A549 (cell line): ENCODE results near the gene RRAS.

Experiments used
- PHF8 ChIP-seq: fragments of 200-600 bp; sonication (generic); IDR thresholded peaks from 2 replicates; pipeline ENCODE4 v1.6.1; 2016; ENCODE audit warnings: low read depth, mild to moderate bottlenecking, antibody characterized with exemption, moderate library complexity, borderline replicate concordance
- POLR2AphosphoS2 ChIP-seq: conservative IDR thresholded peaks from 2 replicates; pipeline ENCODE4 v1.6.1; 2012; ENCODE audit warnings: low read length, improper control_type of control experiment, inconsistent platforms
- RAD21 ChIP-seq, 2 experiments: fragments of >200 bp in 1 of 2; sonication (Bioruptor Twin) in 1 of 2; formaldehyde crosslinking in 1 of 2; IDR thresholded peaks in 1 of 2; conservative IDR thresholded peaks in 1 of 2; 2 replicates in 1 of 2; 3 replicates in 1 of 2; pipeline ENCODE4 v1.6.1; 2012 to 2018; ENCODE audit warnings: inconsistent platforms in 1 of 2
- SREBF2 ChIP-seq: fragments of 450-650 bp; IDR thresholded peaks from 2 replicates; pipeline ENCODE4 v1.6.1; 2014; ENCODE audit warnings: mild to moderate bottlenecking, moderate library complexity
- TF ChIP-seq, protein P1 (sequence below): fragments of >200 bp; sonication (Bioruptor Twin); formaldehyde crosslinking; IDR thresholded peaks from 3 replicates; pipeline ENCODE4 v1.5.1; 2016

DNA sequence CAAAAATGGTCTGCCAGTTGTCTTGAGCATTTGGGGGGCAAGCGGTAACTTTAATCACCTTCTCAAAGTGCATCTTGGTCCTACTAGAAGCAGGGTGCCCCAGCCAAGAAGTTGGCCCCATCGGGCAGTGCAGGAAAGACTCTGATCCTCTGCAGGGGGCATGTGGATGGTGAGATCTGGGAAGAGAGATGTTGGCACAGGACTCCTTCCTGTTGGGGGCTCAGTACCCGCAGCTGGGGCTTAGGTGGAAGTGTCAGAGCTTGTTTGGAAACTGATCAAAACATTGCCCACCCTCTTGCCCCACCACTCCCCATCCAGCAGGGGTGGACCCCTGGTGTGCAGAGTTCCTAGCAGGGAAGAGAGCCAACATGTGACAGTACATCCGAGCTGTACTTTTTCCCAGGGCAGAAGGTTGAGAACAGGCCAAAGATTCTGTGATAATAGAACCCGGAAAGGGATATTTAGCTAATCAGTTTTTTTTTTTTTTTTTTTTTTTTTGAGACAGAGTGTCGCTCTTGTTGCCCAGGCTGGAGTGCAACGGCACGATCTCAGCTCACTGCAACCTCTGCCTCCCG lies 8.8 kb downstream of the RRAS start:
- TF ChIP-seq, protein P1, sequence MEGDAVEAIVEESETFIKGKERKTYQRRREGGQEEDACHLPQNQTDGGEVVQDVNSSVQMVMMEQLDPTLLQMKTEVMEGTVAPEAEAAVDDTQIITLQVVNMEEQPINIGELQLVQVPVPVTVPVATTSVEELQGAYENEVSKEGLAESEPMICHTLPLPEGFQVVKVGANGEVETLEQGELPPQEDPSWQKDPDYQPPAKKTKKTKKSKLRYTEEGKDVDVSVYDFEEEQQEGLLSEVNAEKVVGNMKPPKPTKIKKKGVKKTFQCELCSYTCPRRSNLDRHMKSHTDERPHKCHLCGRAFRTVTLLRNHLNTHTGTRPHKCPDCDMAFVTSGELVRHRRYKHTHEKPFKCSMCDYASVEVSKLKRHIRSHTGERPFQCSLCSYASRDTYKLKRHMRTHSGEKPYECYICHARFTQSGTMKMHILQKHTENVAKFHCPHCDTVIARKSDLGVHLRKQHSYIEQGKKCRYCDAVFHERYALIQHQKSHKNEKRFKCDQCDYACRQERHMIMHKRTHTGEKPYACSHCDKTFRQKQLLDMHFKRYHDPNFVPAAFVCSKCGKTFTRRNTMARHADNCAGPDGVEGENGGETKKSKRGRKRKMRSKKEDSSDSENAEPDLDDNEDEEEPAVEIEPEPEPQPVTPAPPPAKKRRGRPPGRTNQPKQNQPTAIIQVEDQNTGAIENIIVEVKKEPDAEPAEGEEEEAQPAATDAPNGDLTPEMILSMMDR = no peak
- TF ChIP-seq POLR2AphosphoS2 (no peak), SREBF2 (no peak), RAD21 (conservative IDR thresholded peaks at IDR 0.05 in 1 of 2, IDR thresholded peaks at IDR 0.05 in 1 of 2) (no peak), PHF8 (no peak)
